ENCODE measurements around the gene FEN1. TPM values are rescaled to one million over a fixed set of nuclear protein-coding genes. Genes with fewer than 3 reads are reported as not detected.

Gene FEN1
- total RNA-seq, 1 donor from 2014 or later: 13.8 TPM

DNA sequence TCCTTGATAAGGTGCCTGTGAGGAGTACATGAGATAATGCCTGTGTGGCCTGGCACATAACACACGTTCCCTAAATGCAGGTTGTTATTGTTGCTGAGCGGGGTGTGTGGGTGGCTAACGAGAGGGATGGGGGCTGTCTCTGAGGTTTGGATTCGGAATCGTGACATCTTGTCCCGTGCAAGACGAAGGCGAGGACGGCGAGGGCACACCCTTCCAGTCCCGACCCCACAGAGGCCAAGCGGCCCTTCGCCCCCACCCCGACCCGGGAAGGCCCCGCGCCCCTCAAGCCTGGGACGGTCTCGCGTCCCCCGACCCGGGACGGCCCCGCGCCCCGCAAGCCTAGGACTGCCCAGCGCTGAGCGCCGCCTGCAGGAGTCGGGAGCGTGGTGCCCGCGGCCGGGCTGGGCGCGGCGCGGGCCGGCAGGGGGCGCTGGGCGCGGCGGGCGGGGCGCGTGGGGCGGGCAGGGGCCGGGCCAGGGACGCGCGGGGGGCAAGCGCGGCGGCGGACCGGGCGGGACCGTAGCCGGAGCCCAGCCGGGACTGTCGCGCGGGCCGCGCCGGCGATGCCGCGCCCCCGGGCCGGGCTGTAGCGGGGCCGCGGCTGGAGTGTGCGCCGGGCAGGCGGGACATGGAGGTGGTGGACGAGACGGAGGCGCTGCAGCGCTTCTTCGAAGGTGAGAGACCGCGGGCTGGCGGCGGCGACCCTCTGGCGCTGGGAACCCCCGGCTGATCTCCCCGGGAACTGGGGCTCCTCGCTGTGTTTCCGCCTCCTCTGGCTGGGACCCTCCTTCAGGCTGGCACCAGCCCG is 40.4 kb upstream of the FEN1 start, which contains the start of gene MYRF:
MYRF (plus strand) TSS at position 520 of the 808 bp plus-strand sequence; CDS start at position 629, 109 bp downstream.
- H3K27ac ChIP-seq (ENCODE audit: low read depth, low read length): no peak within 1 kb of the TSS
- H3K79me2 ChIP-seq (ENCODE audit: insufficient read depth, low read length): peaks cover 38% of the 10 kb centered on the region
- peaks cover 24% of the 10 kb centered on the region for H3K4me1 Mint-ChIP-seq (ENCODE audit: low read depth, unreplicated experiment)
- no peaks in the 10 kb centered on the region for H3K36me3 ChIP-seq (ENCODE audit: insufficient read depth, low read length)
- peaks cover 62% of the 10 kb centered on the region for H3K4me1 ChIP-seq (ENCODE audit: insufficient read depth, low read length)
- H4K20me1 ChIP-seq (ENCODE audit: insufficient read depth, low read length): no peaks in the 10 kb centered on the region
- no peaks in the 10 kb centered on the region for H3K9me3 Mint-ChIP-seq (ENCODE audit: unreplicated experiment)
- no peaks in the 10 kb centered on the region for H3K9me3 ChIP-seq (ENCODE audit: insufficient read depth, low read depth, low read length)
- peak within 1 kb of the TSS; percentile 72 for H2AFZ ChIP-seq (ENCODE audit: low read depth, low read length)
- peak within 1 kb of the TSS; percentile 85 for H3K4me2 ChIP-seq (ENCODE audit: low read length)
- FAIRE-seq: no peak
- H3K4me3 ChIP-seq (ENCODE audit: insufficient read depth, low read depth, low read length): peak within 1 kb of the TSS; percentile 59
- peak within 1 kb of the TSS; percentile 77 for H3K9ac ChIP-seq (ENCODE audit: low read length)
- TF ChIP-seq EZH2 (IDR thresholded peaks at IDR 0.05; ENCODE audit: insufficient read depth, low read length): no peak
- TF ChIP-seq, protein P1, sequence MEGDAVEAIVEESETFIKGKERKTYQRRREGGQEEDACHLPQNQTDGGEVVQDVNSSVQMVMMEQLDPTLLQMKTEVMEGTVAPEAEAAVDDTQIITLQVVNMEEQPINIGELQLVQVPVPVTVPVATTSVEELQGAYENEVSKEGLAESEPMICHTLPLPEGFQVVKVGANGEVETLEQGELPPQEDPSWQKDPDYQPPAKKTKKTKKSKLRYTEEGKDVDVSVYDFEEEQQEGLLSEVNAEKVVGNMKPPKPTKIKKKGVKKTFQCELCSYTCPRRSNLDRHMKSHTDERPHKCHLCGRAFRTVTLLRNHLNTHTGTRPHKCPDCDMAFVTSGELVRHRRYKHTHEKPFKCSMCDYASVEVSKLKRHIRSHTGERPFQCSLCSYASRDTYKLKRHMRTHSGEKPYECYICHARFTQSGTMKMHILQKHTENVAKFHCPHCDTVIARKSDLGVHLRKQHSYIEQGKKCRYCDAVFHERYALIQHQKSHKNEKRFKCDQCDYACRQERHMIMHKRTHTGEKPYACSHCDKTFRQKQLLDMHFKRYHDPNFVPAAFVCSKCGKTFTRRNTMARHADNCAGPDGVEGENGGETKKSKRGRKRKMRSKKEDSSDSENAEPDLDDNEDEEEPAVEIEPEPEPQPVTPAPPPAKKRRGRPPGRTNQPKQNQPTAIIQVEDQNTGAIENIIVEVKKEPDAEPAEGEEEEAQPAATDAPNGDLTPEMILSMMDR (IDR thresholded peaks at IDR 0.05; ENCODE audit: insufficient read depth, low read depth, low read length): no peak
- no peaks in the 10 kb centered on the region for H3K27me3 Mint-ChIP-seq (ENCODE audit: low read depth, unreplicated experiment)
- H3K27ac Mint-ChIP-seq (ENCODE audit: unreplicated experiment): peak within 1 kb of the TSS; percentile 58
- no peak for DNase-seq (ENCODE audit: low read depth)
- H3K4me3 Mint-ChIP-seq (ENCODE audit: unreplicated experiment): peak within 1 kb of the TSS; percentile 92
- no peaks in the 10 kb centered on the region for H3K36me3 Mint-ChIP-seq (ENCODE audit: low read depth, unreplicated experiment)
- H3K27me3 ChIP-seq (ENCODE audit: insufficient read depth, low read length): no peaks in the 10 kb centered on the region

DNA sequence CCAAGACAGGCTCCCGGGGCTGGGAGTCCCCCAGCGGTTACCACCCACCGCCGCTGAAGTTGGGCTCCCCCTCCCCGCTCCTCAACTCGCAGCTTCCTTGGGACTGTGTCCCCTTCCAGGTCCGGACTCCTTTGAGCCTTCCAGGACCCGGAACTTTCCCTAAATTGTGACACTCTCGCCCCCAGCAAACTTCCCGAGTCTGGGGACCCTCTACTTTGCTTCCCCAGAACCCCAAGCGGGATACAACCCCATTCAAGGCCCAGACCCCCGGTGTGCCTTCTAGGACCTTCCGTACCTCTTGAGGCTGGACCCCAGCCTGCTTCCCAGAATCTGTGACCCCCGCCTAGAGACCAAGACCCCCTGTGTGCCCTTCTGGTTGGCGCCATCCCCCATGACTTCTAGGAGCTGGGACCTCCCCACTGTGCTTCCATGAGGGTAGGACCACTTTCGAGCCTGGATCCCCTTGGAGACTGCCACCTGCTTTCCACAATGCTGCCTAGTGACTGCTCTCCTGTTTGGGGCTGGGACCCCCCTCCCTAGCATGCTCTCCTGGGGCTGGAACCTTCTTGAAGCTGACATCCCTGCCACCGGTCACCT is 39.7 kb upstream of the FEN1 start:
- Histone ChIP-seq H3K4me2 (ENCODE audit: low read length) (peak overlapping the region; percentile 85), H3K27ac (ENCODE audit: low read depth, low read length) (no peak overlapping the region), H2AFZ (ENCODE audit: low read depth, low read length) (peak overlapping the region; percentile 72), H3K36me3 (ENCODE audit: insufficient read depth, low read length) (no peaks in the 10 kb centered on the region), H3K9me3 (ENCODE audit: insufficient read depth, low read depth, low read length) (no peaks in the 10 kb centered on the region), H3K79me2 (ENCODE audit: insufficient read depth, low read length) (peaks cover 44% of the 10 kb centered on the region), H3K4me3 (ENCODE audit: insufficient read depth, low read depth, low read length) (peak overlapping the region; percentile 59), H3K9ac (ENCODE audit: low read length) (peak overlapping the region; percentile 77), H4K20me1 (ENCODE audit: insufficient read depth, low read length) (no peaks in the 10 kb centered on the region), H3K27me3 (ENCODE audit: insufficient read depth, low read length) (no peaks in the 10 kb centered on the region), H3K4me1 (ENCODE audit: insufficient read depth, low read length) (peaks cover 67% of the 10 kb centered on the region)
- no peaks in the 10 kb centered on the region for H3K9me3 Mint-ChIP-seq (ENCODE audit: unreplicated experiment)
- TF ChIP-seq, protein P1 (IDR thresholded peaks at IDR 0.05; ENCODE audit: insufficient read depth, low read depth, low read length): no peak
- no peak for TF ChIP-seq EZH2 (IDR thresholded peaks at IDR 0.05; ENCODE audit: insufficient read depth, low read length)
- no peaks in the 10 kb centered on the region for H3K27me3 Mint-ChIP-seq (ENCODE audit: low read depth, unreplicated experiment)
- no peaks in the 10 kb centered on the region for H3K36me3 Mint-ChIP-seq (ENCODE audit: low read depth, unreplicated experiment)
- no peak for DNase-seq (ENCODE audit: low read depth)
- peaks cover 24% of the 10 kb centered on the region for H3K4me1 Mint-ChIP-seq (ENCODE audit: low read depth, unreplicated experiment)
- H3K27ac Mint-ChIP-seq (ENCODE audit: unreplicated experiment): peak overlapping the region; percentile 58
- H3K4me3 Mint-ChIP-seq (ENCODE audit: unreplicated experiment): peak overlapping the region; percentile 92
- FAIRE-seq: no peak
